Activated CD8-positive, alpha-beta memory T cell treated with anti-CD3 and anti-CD28 coated beads, Interleukin-2, amount 10 ng/mL, durations not matched to agents 7 days and 5 days (primary cell): ENCODE results near the gene EPHA4. TPM values are rescaled to one million over a fixed set of nuclear protein-coding genes. Genes with fewer than 3 reads are reported as not detected.

Source experiments
- ATAC-seq: fragments of 150-1000 bp; cut with Tn5 transposase; one replicate; pipeline ENCODE4 v1.10.0; 2021; ENCODE audit warnings: moderate library complexity
- CTCF ChIA-PET: fragments of 350-600 bp; sonication (Branson Sonifier 250); formaldehyde crosslinking; loops from one replicate; lab custom pipeline; 2021; ENCODE audit warnings: antibody characterized with exemption; lab: Charles Lee
- DNase-seq: peaks from one replicate; pipeline ENCODE4 v3.0.0-alpha.2; 2020
- H3K27ac Mint-ChIP-seq: one replicate; pipeline ENCODE4 v1.8.0; 2021; ENCODE audit warnings: mild to moderate bottlenecking, mixed read lengths
- H3K27me3 Mint-ChIP-seq: one replicate; pipeline ENCODE4 v1.8.0; 2021; ENCODE audit warnings: mixed read lengths
- H3K36me3 Mint-ChIP-seq: one replicate; pipeline ENCODE4 v1.8.0; 2021; ENCODE audit warnings: mild to moderate bottlenecking, mixed read lengths
- H3K4me1 Mint-ChIP-seq: one replicate; pipeline ENCODE4 v1.8.0; 2021; ENCODE audit warnings: mixed read lengths
- H3K4me3 Mint-ChIP-seq: one replicate; pipeline ENCODE4 v1.8.0; 2021; ENCODE audit warnings: mild to moderate bottlenecking, moderate library complexity, mixed read lengths
- H3K9me3 Mint-ChIP-seq: one replicate; pipeline ENCODE4 v1.8.0; 2022; ENCODE audit warnings: low read depth, mixed read lengths
- total RNA-seq, 2 experiments: library from RNA; stranded (reverse); gene quantifications; one replicate each; pipeline ENCODE4 v1.2.3, GENCODE V29; 2021

The EPHA4 gene
- total RNA-seq, 2 experiments from 2014 or later = 0.59 to 0.91 TPM

DNA sequence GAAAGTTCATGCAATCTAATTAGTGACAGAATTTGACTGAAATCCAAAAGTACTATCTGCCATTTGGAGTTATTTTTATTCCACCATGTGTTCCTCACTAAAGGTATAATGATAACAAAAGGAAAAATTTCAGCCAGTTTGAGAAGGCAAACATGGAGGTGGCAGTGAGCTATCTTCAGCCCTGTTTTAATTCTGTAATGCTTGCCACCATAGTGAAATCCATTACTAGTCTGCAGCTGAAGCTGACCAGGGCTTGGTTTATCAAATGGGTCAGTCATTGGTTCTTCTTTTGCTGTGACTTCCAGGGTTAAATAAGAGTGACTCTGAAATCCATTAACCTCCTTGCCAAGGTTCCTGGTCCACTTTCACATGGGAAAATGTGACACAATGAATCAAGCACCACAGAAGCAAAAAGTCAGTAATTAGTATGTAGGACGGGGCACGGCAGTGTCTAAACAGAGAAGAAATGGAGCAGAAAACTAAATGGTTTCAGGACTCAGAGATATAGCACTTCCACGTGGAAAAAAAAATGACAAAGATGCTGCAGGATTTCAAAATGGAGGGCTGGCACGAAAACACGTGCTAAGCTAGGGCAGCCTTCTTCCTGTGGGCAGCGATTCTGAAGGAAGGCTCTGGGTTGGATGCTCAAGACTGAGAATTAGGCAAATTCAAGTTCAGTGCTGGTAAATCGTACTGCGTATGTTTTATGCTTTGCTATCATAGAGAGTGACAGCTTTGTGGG is 87.2 kb downstream of the EPHA4 start:
- Mint-ChIP-seq H3K36me3 (no peaks in the 10 kb centered on the region), H3K27ac (no peak overlapping the region)

DNA sequence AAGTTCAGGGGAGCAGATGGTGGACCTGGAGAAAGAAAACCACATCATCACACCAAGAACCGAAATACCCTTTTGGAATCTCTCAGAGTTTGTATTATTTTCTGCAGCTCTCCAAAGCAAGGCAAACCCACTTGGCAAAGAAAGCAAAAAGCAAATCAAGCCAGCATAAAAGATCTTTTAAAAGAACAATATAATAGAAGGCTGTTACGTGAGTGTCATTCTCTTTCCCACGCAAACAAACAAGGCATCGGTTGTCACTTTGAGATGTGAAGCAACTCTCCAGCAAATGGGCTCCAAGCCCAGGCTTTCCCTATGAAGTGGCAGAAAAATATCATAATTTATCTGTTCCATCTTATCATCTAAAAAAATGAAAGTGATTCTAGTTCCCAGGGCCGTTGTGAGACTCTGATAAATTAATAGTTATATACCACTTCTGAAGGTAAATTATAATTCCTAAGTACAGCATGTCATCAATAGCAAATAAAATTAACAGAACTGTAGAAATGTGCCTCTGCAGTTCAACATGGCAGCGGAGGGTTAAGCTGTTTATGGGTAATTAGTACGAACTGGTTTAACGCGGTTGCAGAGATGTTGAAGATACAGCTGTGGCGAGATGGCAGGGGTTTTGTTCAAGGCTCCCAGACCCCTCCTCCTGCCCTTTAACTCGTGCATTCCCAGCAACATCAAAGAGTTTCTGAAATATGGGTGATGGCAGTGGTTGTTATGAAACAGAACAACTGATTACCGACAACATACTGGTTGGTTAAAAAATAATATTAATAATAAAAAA is 89.2 kb downstream of the EPHA4 start:
- no peak overlapping the region for H3K27ac Mint-ChIP-seq
- no peaks in the 10 kb centered on the region for H3K36me3 Mint-ChIP-seq
- DNase-seq (no peak), ATAC-seq (no peak)
- no peaks in the 10 kb centered on the region for H3K27me3 Mint-ChIP-seq
- no peak overlapping the region for H3K4me3 Mint-ChIP-seq
- CTCF ChIA-PET = no interaction called here
- no peaks in the 10 kb centered on the region for H3K4me1 Mint-ChIP-seq
- no peaks in the 10 kb centered on the region for H3K9me3 Mint-ChIP-seq

More for the DNA sequence above, 87.2 kb downstream of the EPHA4 start:
- Mint-ChIP-seq H3K4me1 (no peaks in the 10 kb centered on the region), H3K4me3 (no peak overlapping the region), H3K27me3 (no peaks in the 10 kb centered on the region), H3K9me3 (no peaks in the 10 kb centered on the region)
- CTCF ChIA-PET = interaction anchor here (2.3 kb wide), 1 partner anchor 9 kb away, joined by 5 read pairs; no protein-coding TSS in a partner anchor
- ATAC-seq = no peak
- no peak for DNase-seq

DNA sequence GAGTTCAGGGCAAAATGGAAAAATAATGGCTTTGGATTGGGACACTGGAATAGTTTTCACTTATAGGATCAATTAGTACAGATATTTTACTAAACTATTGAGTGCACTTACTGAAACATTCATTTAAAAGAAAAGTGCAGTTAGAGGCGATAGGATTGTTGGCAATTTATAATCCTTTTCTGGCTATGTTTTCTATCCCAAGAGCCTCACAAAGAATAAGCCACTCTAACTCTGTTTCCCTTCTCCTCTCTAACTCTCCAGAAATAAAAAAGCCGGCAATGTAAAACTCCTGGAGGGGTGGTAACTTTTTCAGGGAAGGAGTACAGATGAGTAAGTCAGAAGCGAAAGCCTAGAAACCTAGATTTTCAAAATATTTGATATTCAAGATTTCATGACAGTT is 91.3 kb downstream of the EPHA4 start:
- Mint-ChIP-seq H3K36me3 (no peaks in the 10 kb centered on the region), H3K4me3 (no peak overlapping the region), H3K4me1 (no peaks in the 10 kb centered on the region), H3K9me3 (no peaks in the 10 kb centered on the region), H3K27me3 (no peaks in the 10 kb centered on the region), H3K27ac (no peak overlapping the region)
- ATAC-seq (no peak), DNase-seq (no peak)
- CTCF ChIA-PET = no interaction called here

DNA sequence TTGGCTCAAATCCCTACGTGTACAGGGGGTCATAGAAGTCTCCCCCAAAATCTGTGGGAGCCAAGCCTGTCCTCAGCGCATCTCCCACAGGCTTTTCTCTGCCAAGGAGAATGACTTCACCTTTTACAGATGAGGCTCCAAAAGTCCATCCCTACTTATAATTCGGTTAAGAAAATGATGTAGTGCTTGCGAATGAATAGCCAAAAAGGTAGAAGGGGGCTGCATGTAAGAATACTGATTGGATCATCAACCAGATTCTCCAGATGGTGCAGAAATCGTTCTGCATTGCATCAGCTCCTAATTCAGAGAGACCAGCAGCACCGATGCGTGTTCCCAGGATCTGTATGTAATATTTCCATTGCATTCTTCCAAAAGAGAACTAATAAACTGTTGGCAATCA is 91.9 kb downstream of the EPHA4 start:
- ATAC-seq = no peak
- no peak overlapping the region for H3K4me3 Mint-ChIP-seq
- CTCF ChIA-PET = no interaction called here
- H3K9me3 Mint-ChIP-seq = no peaks in the 10 kb centered on the region
- no peaks in the 10 kb centered on the region for H3K36me3 Mint-ChIP-seq
- H3K27ac Mint-ChIP-seq = no peak overlapping the region
- no peaks in the 10 kb centered on the region for H3K4me1 Mint-ChIP-seq
- no peak for DNase-seq
- H3K27me3 Mint-ChIP-seq = no peaks in the 10 kb centered on the region

DNA sequence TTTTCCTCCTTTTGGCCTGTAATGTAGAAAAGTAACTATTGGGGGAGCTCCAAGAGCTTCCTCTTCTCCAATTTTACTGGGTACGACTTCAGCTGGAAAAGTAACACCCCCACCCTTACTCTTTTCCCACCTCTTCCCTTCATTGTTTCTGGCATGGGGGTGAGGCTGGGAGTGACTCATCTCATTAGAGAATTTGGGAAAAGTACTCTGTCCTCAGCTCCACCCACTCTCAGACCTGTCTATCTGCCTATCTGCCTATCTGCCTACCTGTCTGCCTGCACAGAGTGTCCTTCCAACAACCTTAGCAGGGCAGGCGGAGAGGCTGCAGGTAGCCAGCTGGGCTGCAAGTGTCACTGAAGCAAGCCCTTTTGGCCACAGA is 93.6 kb downstream of the EPHA4 start:
- no peak overlapping the region for H3K27ac Mint-ChIP-seq
- CTCF ChIA-PET = no interaction called here
- no peaks in the 10 kb centered on the region for H3K36me3 Mint-ChIP-seq
- DNase-seq = no peak
- H3K4me1 Mint-ChIP-seq = no peaks in the 10 kb centered on the region
- H3K4me3 Mint-ChIP-seq = no peak overlapping the region
- no peak for ATAC-seq
- no peaks in the 10 kb centered on the region for H3K27me3 Mint-ChIP-seq
- no peaks in the 10 kb centered on the region for H3K9me3 Mint-ChIP-seq

DNA sequence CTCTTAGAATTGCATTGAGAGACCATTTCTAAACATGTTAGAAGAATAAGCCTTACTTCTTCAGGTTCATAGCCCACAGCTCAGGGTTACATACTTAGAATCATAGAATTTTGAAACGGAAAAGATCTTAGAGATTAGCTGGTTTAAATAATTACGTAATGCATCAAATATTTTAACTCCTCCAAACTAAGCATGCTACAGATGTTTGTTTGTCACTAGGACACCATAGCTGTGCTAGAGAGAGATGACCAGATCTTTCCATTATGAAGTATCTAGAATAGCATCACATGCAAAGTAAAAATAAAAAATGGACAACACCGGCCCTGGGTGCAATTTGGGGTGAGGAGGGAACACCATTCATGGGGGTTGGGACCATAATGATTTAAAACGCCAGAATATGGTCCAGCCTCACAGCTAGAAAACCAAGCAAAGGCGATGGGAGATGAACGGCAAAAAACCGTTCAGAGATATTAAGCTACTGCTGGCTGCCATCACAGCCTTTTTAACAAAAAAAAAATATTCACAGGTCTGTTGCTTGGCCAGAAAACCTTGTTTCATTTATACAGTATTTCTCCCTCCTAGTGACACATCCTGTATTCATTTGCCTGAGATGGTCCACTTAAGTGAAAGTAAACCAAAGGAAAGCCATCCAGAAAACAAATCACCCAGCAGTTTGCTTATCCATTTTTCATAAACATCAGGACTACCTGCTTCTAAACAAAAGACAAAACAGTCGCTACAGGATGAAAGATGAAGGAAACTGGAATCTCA is 94.2 kb downstream of the EPHA4 start:
- ATAC-seq (no peak), DNase-seq (no peak)
- CTCF ChIA-PET = no interaction called here
- Mint-ChIP-seq H3K36me3 (no peaks in the 10 kb centered on the region), H3K4me3 (no peak overlapping the region), H3K27ac (no peak overlapping the region), H3K9me3 (no peaks in the 10 kb centered on the region), H3K27me3 (no peaks in the 10 kb centered on the region), H3K4me1 (no peaks in the 10 kb centered on the region)

DNA sequence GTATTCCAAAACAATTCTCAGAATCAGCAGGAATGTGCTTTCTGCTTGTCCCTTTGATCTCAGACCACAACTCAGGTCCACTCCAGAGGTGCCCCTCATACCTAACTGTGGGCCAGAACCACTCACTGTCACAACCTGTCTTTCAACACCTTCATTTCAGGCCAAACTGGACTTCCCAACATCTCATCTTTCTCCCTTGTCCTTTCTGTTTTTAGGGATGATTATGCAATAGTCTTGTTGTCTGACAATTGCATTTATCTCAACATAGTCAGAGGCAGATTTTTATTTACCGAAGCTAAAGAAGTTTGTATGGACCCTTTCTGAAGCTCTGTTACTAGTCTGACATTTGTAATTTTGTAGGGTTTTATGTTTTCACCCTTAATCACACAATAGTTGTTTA is 95.9 kb downstream of the EPHA4 start:
- no peak for DNase-seq
- Mint-ChIP-seq H3K9me3 (no peaks in the 10 kb centered on the region), H3K4me1 (no peaks in the 10 kb centered on the region), H3K4me3 (no peak overlapping the region), H3K27ac (no peak overlapping the region), H3K36me3 (no peaks in the 10 kb centered on the region), H3K27me3 (no peaks in the 10 kb centered on the region)
- no peak for ATAC-seq
- CTCF ChIA-PET = interaction anchor here (1.1 kb wide), 1 partner anchor 10 kb away, joined by 5 read pairs; no protein-coding TSS in a partner anchor

DNA sequence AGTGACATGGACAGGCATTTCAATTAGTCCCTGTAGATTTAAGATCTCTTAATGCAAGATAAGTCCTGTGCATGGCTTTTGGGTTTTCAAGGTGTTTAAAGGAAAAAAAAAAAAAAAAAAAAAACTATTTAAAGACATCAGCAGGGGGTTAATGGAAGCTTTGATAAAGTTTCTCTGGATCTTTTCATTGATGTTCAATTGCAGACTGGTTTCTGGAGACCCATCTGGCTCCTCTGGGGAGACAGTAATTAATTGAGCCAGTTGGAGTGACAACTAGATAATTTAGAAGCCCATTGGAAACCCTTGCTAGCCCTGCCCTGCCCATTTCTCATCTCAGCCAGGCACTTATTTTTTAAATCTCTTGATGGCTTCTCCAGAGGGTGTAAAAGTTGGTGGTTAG is 98.7 kb downstream of the EPHA4 start:
- no peak for ATAC-seq
- H3K4me3 Mint-ChIP-seq = no peak overlapping the region
- H3K9me3 Mint-ChIP-seq = no peaks in the 10 kb centered on the region
- H3K36me3 Mint-ChIP-seq = no peaks in the 10 kb centered on the region
- DNase-seq = no peak
- no peaks in the 10 kb centered on the region for H3K4me1 Mint-ChIP-seq
- H3K27me3 Mint-ChIP-seq = no peaks in the 10 kb centered on the region
- H3K27ac Mint-ChIP-seq = no peak overlapping the region
- CTCF ChIA-PET = no interaction called here

DNA sequence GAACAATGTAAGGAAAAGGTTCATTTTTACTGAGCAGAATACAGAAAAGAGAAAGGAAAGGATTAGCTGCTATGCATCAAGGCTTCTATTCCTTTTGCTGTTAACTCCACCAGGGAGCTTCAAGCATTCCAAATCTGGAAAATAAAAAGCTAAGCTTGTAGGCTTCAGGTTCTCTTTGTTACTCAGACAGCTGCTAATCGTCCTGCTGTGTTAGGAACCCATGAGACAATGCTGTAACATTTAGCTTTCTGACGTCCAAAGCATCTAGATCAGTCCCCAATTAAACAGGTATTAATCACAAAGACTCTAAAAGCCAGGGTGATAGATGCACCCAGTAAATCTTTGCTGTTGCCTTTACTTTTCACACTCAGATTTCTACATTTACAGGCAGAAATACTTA is 103.8 kb downstream of the EPHA4 start:
- H3K4me1 Mint-ChIP-seq = peaks cover 29% of the 10 kb centered on the region
- DNase-seq (no peak), ATAC-seq (no peak)
- H3K36me3 Mint-ChIP-seq = no peaks in the 10 kb centered on the region
- no peaks in the 10 kb centered on the region for H3K27me3 Mint-ChIP-seq
- no peaks in the 10 kb centered on the region for H3K9me3 Mint-ChIP-seq
- no peak overlapping the region for H3K4me3 Mint-ChIP-seq
- CTCF ChIA-PET = interaction anchor here (0.8 to 1.0 kb wide), 2 partner anchors 9 to 50 kb away, joined by 3 read pairs; no protein-coding TSS in a partner anchor
- no peak overlapping the region for H3K27ac Mint-ChIP-seq

DNA sequence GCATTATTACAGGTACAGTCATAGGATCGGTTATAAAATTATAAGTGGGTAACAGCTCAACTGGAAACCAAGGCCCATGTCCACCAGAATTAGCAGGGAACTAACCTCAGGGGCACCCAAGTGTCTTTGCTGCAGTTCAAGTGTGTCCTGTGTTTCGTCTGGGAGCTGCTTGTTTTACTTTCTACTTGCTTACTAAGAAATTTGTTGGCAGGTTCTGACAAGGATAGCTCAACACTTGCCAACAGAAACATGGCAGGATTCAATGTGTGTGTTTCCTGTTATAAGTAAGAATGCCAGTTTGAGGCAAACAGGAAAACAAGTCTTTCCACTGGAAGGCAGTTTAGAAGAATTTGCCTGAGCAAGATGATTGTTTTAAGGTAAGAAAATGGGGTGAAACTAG is 104.5 kb downstream of the EPHA4 start:
- Mint-ChIP-seq H3K27me3 (no peaks in the 10 kb centered on the region), H3K4me1 (peaks cover 36% of the 10 kb centered on the region), H3K4me3 (no peak overlapping the region), H3K36me3 (no peaks in the 10 kb centered on the region), H3K9me3 (no peaks in the 10 kb centered on the region), H3K27ac (no peak overlapping the region)
- DNase-seq (no peak), ATAC-seq (no peak)
- CTCF ChIA-PET = interaction anchor here (0.8 kb wide), 1 partner anchor 39 kb away, joined by 3 read pairs; no protein-coding TSS in a partner anchor

DNA sequence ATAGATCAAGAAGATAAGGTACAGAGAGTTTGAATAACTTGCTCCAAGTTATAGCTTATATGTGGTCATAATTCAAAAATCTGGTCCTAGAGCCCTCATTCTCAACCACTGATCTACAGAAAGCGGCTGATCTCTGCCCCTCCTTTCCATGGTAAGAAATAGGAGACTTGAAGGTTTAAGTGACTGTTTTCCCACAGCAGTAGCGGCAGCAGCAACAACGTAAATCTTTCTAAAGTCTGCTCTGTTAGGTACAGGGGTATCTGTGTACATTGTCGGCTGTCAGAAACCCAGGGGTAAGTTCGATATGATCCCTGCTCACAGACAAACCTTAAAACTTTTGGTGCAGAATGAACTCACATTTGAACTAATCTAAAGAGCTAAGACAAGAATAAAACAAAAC is 105.4 kb downstream of the EPHA4 start:
- Mint-ChIP-seq H3K4me1 (peaks cover 38% of the 10 kb centered on the region), H3K36me3 (no peaks in the 10 kb centered on the region), H3K27ac (no peak overlapping the region), H3K9me3 (no peaks in the 10 kb centered on the region), H3K4me3 (no peak overlapping the region), H3K27me3 (peaks cover 2% of the 10 kb centered on the region)
- DNase-seq = no peak
- CTCF ChIA-PET = no interaction called here
- ATAC-seq = no peak

DNA sequence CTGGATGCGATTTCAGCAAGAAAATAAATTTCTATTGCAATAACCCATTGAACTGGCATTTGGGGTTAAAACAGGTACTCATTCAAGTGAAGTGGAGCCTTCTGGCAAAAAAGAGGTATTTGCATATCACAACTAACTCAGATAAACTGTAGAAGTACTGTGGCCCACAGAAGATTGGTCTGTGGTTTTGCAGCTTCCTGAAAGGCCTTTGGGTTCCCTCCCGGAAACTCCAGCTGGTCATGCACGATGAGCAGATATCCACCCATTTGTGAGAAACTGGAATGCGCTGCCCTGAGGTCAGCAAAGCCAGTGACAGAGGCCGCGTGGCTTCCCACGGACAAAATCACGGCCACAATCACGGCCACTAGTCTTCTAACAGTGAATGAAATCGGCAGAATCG is 106.3 kb downstream of the EPHA4 start:
- Mint-ChIP-seq H3K4me3 (no peak overlapping the region), H3K27me3 (peaks cover 2% of the 10 kb centered on the region), H3K4me1 (peaks cover 38% of the 10 kb centered on the region), H3K9me3 (no peaks in the 10 kb centered on the region), H3K36me3 (no peaks in the 10 kb centered on the region), H3K27ac (no peak overlapping the region)
- CTCF ChIA-PET = no interaction called here
- ATAC-seq (no peak), DNase-seq (peak; percentile 52)

DNA sequence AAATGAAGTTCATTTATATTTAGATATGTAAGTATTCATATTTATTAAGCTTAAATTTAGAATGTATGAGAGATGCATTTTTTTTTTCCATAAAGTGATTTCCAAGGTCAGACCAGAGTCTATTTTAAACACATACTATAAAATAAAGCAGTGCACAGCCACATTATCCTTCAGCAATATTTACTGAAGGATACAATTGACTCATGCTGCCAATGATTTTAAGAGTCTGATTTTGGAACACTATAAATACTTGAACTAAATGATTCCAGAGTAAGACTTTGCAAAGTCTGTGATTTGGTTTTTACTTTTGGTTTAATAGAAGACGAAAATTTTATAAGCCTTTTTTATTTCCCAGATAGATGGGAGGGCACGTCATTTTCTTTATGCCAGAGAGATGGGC is 107.1 kb downstream of the EPHA4 start:
- no peak for DNase-seq
- Mint-ChIP-seq H3K4me1 (peaks cover 38% of the 10 kb centered on the region), H3K4me3 (no peak overlapping the region), H3K27me3 (peaks cover 4% of the 10 kb centered on the region), H3K36me3 (no peaks in the 10 kb centered on the region), H3K9me3 (no peaks in the 10 kb centered on the region), H3K27ac (no peak overlapping the region)
- CTCF ChIA-PET = interaction anchor here (1.0 kb wide), 1 partner anchor 108 kb away, joined by 3 read pairs; no protein-coding TSS in a partner anchor
- no peak for ATAC-seq
